ENCODE data around the gene TMEM95.

DNA sequence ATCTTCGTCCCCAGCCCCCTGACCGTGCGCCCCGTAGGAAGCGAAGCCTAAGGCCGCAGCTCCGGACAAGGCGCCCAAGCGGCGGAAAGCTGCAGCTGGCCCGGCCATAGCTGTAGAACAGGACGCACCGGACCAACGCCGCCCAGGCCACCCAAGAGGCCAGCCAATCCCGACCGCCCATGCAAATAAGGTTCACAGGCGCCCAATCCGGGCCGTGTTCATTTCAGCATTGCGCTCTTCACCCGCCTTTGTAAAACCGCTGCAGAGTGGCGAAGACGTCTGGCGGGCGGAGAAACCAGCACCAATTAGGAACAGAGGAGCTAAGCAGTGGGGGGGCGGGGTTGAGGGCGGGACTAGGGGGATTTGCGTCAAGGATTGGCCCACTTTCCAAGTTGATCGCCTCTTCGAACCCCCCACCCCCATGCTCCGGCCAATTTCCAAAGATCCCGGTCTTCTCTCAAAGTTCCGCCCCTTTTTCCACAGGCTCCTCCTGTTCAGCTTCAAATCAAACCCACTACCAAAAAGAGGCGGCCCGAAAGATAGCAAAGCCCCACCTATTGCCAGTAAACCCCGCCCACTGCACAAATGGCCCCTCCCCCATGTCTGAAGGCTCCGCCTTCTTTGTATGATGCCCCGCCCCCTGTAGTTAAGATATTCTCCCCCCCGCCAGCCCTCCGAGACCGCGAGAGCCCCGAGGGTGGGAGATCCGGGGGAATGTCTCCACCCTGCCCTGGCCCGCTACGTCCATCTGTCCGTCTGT, 49.2 kb downstream of the TMEM95 start, which contains the start of gene TMEM256:
- TF ChIP-seq SIRT6 (IDR thresholded peaks at IDR 0.05; ENCODE audit: low read length), result no peak
- TF ChIP-seq PHF8 (conservative IDR thresholded peaks at IDR 0.05; ENCODE audit: low read depth, low read length), result peak; percentile 81; the same call in 1 of the 2 replicates
- TF ChIP-seq GABPA (IDR thresholded peaks at IDR 0.05; ENCODE audit: borderline replicate concordance, insufficient read depth, low read length), result no peak
- no peak for TF ChIP-seq RAD21 (IDR thresholded peaks at IDR 0.05 in 1 of 2, conservative IDR thresholded peaks at IDR 0.05 in 1 of 2; ENCODE audit: low read depth in 2 of 2, low read length in 2 of 2)
- TF ChIP-seq POLR2AphosphoS5 (IDR thresholded peaks at IDR 0.05; ENCODE audit: low read depth, low read length), result peak; percentile 74
- TF ChIP-seq, protein P1, sequence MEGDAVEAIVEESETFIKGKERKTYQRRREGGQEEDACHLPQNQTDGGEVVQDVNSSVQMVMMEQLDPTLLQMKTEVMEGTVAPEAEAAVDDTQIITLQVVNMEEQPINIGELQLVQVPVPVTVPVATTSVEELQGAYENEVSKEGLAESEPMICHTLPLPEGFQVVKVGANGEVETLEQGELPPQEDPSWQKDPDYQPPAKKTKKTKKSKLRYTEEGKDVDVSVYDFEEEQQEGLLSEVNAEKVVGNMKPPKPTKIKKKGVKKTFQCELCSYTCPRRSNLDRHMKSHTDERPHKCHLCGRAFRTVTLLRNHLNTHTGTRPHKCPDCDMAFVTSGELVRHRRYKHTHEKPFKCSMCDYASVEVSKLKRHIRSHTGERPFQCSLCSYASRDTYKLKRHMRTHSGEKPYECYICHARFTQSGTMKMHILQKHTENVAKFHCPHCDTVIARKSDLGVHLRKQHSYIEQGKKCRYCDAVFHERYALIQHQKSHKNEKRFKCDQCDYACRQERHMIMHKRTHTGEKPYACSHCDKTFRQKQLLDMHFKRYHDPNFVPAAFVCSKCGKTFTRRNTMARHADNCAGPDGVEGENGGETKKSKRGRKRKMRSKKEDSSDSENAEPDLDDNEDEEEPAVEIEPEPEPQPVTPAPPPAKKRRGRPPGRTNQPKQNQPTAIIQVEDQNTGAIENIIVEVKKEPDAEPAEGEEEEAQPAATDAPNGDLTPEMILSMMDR (IDR thresholded peaks at IDR 0.05; ENCODE audit: control extremely low read depth in 1 of 3, insufficient read depth in 1 of 3, low read depth in 1 of 3, low read length in 3 of 3), result no peak
- TF ChIP-seq ZNF274 (IDR thresholded peaks at IDR 0.05; ENCODE audit: borderline replicate concordance, extremely low read depth, low read length), result no peak
- peak in 1 of 2 experiments; percentile 74; a peak in 2 of 3 replicates for TF ChIP-seq POLR2A (IDR thresholded peaks at IDR 0.05; ENCODE audit: control extremely low read depth in 1 of 2, low read depth in 2 of 2, low read length in 2 of 2)
- TF ChIP-seq E2F6 (IDR thresholded peaks at IDR 0.05), result no peak
- no peak for TF ChIP-seq EZH2 (IDR thresholded peaks at IDR 0.05; ENCODE audit: low read depth, low read length, severe bottlenecking)
- no peak for TF ChIP-seq SRF (IDR thresholded peaks at IDR 0.05; ENCODE audit: low read depth, low read length)
- TF ChIP-seq, protein P2, sequence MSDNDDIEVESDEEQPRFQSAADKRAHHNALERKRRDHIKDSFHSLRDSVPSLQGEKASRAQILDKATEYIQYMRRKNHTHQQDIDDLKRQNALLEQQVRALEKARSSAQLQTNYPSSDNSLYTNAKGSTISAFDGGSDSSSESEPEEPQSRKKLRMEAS (IDR thresholded peaks at IDR 0.05), result 0 out of 2 replicates have a peak, but pooled peaks have one; percentile 3

Data from H1 (cell line).